Thyroid gland (tissue), 4 donors: Measurements from ENCODE around the gene MAN2A2. TPM values are rescaled to one million over a fixed set of nuclear protein-coding genes. Genes with fewer than 3 reads are reported as not detected.

Experiments
- DNase-seq, 2 donors: peaks; one replicate each; pipeline ENCODE4 v3.0.0-alpha.2; 2019
- H3K27ac ChIP-seq, 3 donors: fragments of 200-600 bp; sonication (generic); 1 replicate in 2 of 3; 2 replicates in 1 of 3; pipeline ENCODE4 v1.5.1; 2016 to 2019; ENCODE audit warnings: mild to moderate bottlenecking in 1 of 3, moderate library complexity in 1 of 3
- H3K27me3 ChIP-seq: fragments of 200-600 bp; sonication (generic); one replicate; pipeline ENCODE4 v1.5.1; 2019
- H3K36me3 ChIP-seq, 2 donors: fragments of 200-600 bp; sonication (generic); one replicate each; pipeline ENCODE4 v1.5.1; 2016 to 2019
- H3K4me1 ChIP-seq, 2 donors: fragments of 200-600 bp; sonication (generic); one replicate each; pipeline ENCODE4 v1.5.1; 2017 to 2019
- H3K4me3 ChIP-seq, 3 donors: fragments of 200-600 bp; sonication (generic); replicated peaks in 1 of 3; 1 replicate in 2 of 3; 2 replicates in 1 of 3; pipeline ENCODE4 v1.5.1; 2016; ENCODE audit warnings: mild to moderate bottlenecking in 1 of 3
- H3K9me3 ChIP-seq: fragments of 200-600 bp; sonication (generic); one replicate; pipeline ENCODE4 v1.5.1; 2017
- CTCF ChIP-seq, 6 experiments: fragments of 200-600 bp in 3 of 6; fragments of 450-650 bp in 3 of 6; sonication (generic) in 3 of 6; IDR thresholded peaks; one replicate each; pipeline ENCODE4 v1.5.1; 2016 to 2019; ENCODE audit warnings: antibody characterized with exemption in 6 of 6, mild to moderate bottlenecking in 2 of 6, inconsistent platforms in 1 of 6, moderate library complexity in 1 of 6
- POLR2A ChIP-seq, 2 donors: fragments of 450-650 bp; IDR thresholded peaks; one replicate each; pipeline ENCODE4 v1.6.1; 2017; ENCODE audit warnings: antibody characterized with exemption in 2 of 2, mild to moderate bottlenecking in 2 of 2, moderate library complexity in 1 of 2
- WGBS, 2 donors: methylation state at CpG; one replicate each; pipeline ENCODE4 v1.1.5; 2017; 5-methylcytosine and 5-hydroxymethylcytosine counted together
- intact Hi-C: fragments of 100-400 bp; cut with DNase I; formaldehyde crosslinking; loops from one replicate; pipeline ENCODE4 v1.15.1; 2023
- total RNA-seq, 4 donors: library from RNA; depleted of rRNA; stranded (reverse); fragments of >200 nt; gene quantifications; one replicate each; pipeline ENCODE4 v1.2.3, GENCODE V29; 2016

MAN2A2 gene
- total RNA-seq, 4 donors from 2014 or later: 30.1 to 129 (median 58.9) TPM

- Histone ChIP-seq H3K27me3 (no peaks in the 10 kb centered on the region), H3K9me3 (no peaks in the 10 kb centered on the region), H3K4me3 (no peak overlapping the region), H3K4me1 (peaks cover 24 to 40% of the 10 kb centered on the region in 2 donors), H3K36me3 (no peaks in the 10 kb centered on the region), H3K27ac (peak overlapping the region; percentile 0 to 52 (median 27))
- intact Hi-C loops: no loop called here
- WGBS, 2 donors: 54 to 66% methylated on average over 4 to 5 of the region's 5 CpGs
- no peak for TF ChIP-seq CTCF (IDR thresholded peaks at IDR 0.05)
- no peak for TF ChIP-seq POLR2A (IDR thresholded peaks at IDR 0.05)
- peak; percentile 59 to 62 for DNase-seq
Measured at GRCh38 chr15:90862964-90863778, 39.9 kb upstream of the MAN2A2 start.

GRCh38 chr15:90863987-90864386 is 39.1 kb upstream of the MAN2A2 start:
- no peak for TF ChIP-seq POLR2A (IDR thresholded peaks at IDR 0.05)
- TF ChIP-seq CTCF (IDR thresholded peaks at IDR 0.05): no peak
- intact Hi-C loops: no loop called here

GRCh38 chr15:90864507-90864906 is 38.6 kb upstream of the MAN2A2 start:
- Histone ChIP-seq H3K4me1 (peaks cover 38 to 53% of the 10 kb centered on the region in 2 donors), H3K4me3 (no peak overlapping the region), H3K27ac (peak overlapping the region in 2 of 3 donors; percentile 27 to 52), H3K27me3 (no peaks in the 10 kb centered on the region), H3K36me3 (no peaks in the 10 kb centered on the region), H3K9me3 (no peaks in the 10 kb centered on the region)
- 94 to 98% methylated on average over 10 of the region's 10 CpGs for WGBS, 2 donors
- no peak for DNase-seq
- intact Hi-C loops: no loop called here
- TF ChIP-seq POLR2A (IDR thresholded peaks at IDR 0.05) (no peak), CTCF (IDR thresholded peaks at IDR 0.05) (no peak)

More at GRCh38 chr15:90863987-90864386, 39.1 kb upstream of the MAN2A2 start:
- H3K9me3 ChIP-seq: no peaks in the 10 kb centered on the region
- DNase-seq: no peak
- H3K27ac ChIP-seq: peak overlapping the region in 2 of 3 donors; percentile 27 to 52
- WGBS, 2 donors: 84 to 86% methylated on average over 4 of the region's 4 CpGs
- no peaks in the 10 kb centered on the region for H3K36me3 ChIP-seq
- peaks cover 32 to 48% of the 10 kb centered on the region in 2 donors for H3K4me1 ChIP-seq
- no peak overlapping the region for H3K4me3 ChIP-seq
- H3K27me3 ChIP-seq: no peaks in the 10 kb centered on the region

GRCh38 chr15:90865702-90866101 is 37.4 kb upstream of the MAN2A2 start:
- no peak overlapping the region for H3K4me3 ChIP-seq

More at GRCh38 chr15:90865702-90866101, 37.4 kb upstream of the MAN2A2 start:
- Histone ChIP-seq H3K36me3 (no peaks in the 10 kb centered on the region), H3K9me3 (no peaks in the 10 kb centered on the region), H3K27me3 (no peaks in the 10 kb centered on the region), H3K27ac (peak overlapping the region; percentile 47 to 99 (median 82)), H3K4me1 (peaks cover 50 to 65% of the 10 kb centered on the region in 2 donors)
- 81% methylated on average over 4 of the region's 4 CpGs for WGBS, 2 donors
- TF ChIP-seq POLR2A (IDR thresholded peaks at IDR 0.05): no peak
- no peak for TF ChIP-seq CTCF (IDR thresholded peaks at IDR 0.05)
- intact Hi-C loops: no loop called here
- DNase-seq: no peak
